ENCODE results near the gene NDUFS7. TPM values are rescaled to one million over a fixed set of nuclear protein-coding genes. Genes with fewer than 3 reads are reported as not detected.

NDUFS7 gene
- total and polyA plus RNA-seq, 10 of the 15 experiments (the other 5 are each of a cell fraction or from before 2014, with no cell fraction given) = 5.1 to 282 (median 92.9) TPM

DNA sequence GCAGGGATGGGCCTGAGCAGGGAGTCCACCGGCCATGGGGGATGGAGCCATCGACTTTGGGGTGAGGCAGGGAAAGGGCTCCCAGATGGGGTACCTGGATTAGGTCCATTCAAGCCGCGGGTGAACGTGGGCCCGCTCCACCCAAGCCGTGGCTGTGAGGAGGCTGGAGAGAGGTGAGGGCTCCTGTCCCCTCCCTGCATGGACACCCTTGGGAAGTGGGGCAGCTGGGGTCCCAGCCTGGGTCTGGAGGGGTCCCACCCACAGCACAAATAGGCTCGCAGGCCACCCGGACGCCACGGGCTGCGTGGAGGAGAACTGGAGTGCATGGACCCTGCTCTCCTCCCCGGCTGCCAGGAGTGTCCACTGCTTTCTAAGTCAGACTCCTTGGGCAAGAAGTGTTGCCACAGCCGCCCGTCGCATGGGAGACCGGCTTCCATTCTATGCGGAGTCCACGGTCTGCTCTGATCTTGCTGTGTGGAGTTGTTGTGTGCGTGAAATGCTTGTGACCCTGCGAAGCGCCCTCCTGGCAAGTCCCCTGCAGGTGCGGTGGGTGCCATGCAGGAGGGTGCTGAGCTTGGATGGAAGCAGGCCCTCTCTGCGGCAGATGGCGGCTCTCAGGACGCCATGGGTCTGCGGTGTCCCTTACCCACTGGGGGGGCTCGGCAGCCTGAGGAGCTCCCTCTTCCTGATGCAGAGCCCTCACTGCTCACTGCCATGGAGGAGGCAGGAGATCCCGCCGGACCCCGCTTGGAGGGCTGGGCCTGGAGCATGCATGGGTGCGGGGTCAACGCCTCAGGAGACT is 25.7 kb downstream of the NDUFS7 start:
- ChIA-PET SMC1A (ENCODE audit: uncharacterized antibody, unreplicated experiment) (no interaction called here), CTCF (interaction anchor here (0.7 to 1.3 kb wide), 6 partner anchors 27 to 488 kb away, joined by 3 to 4 read pairs (median 3); no protein-coding TSS in a partner anchor), POLR2A (interaction anchor here (0.5 kb wide), 1 partner anchor 8 kb away, joined by 3 read pairs; no protein-coding TSS in a partner anchor), RAD21 (ENCODE audit: unreplicated experiment) (no interaction called here)
- H3K27ac ChIP-seq (ENCODE audit: control insufficient read depth, insufficient read depth) = peak overlapping the region; percentile 93
- in situ Hi-C loops (cut with MboI) = no loop called here
- TF ChIP-seq BACH1 (IDR thresholded peaks at IDR 0.05; ENCODE audit: borderline replicate concordance) (no peak), POLR2A (IDR thresholded peaks at IDR 0.05; ENCODE audit: low read depth, low read length) (0 out of 2 replicates have a peak, but pooled peaks have one; percentile 46), SUZ12 (IDR thresholded peaks at IDR 0.05; ENCODE audit: unreplicated experiment) (no peak)
- H2AFZ ChIP-seq (ENCODE audit: control insufficient read depth, low read depth, low read length) = no peak overlapping the region
- BruUV-seq (replicated peaks) = no TSS peak
- peak overlapping the region; percentile 99 for H3K9ac ChIP-seq (ENCODE audit: control insufficient read depth, insufficient read depth, low read length)
- H3K27me3 ChIP-seq (replicated peaks in 1 of 2; ENCODE audit: control insufficient read depth in 2 of 2, insufficient read depth in 2 of 2, low read length in 1 of 2) = no peaks in the 10 kb centered on the region
- H3K4me2 ChIP-seq (ENCODE audit: control insufficient read depth, insufficient read depth) = peak overlapping the region; percentile 68
- ATAC-seq (no peak), DNase-seq (ENCODE audit: low read depth, low spot score) (no peak), FAIRE-seq (no peak)
- H3K36me3 ChIP-seq (ENCODE audit: control insufficient read depth in 2 of 2, insufficient read depth in 2 of 2, low read length in 1 of 2) = peaks cover 5 to 20% of the 10 kb centered on the region in 2 experiments
- H3K9me3 ChIP-seq (replicated peaks; ENCODE audit: control insufficient read depth, insufficient read depth, low read length) = no peaks in the 10 kb centered on the region
- H3K79me2 ChIP-seq (ENCODE audit: control insufficient read depth, insufficient read depth, low read length) = peaks cover 69% of the 10 kb centered on the region
- H4K20me1 ChIP-seq (ENCODE audit: control insufficient read depth, insufficient read depth) = peaks cover 26% of the 10 kb centered on the region
- WGBS (ENCODE audit: insufficient coverage, insufficient replicate concordance, low lambda C conversion rate, missing lambda C conversion rate) = 39% methylated on average over 32 of the region's 33 CpGs
- peak overlapping the region; percentile 81 for H3K4me3 ChIP-seq
- H3K4me1 ChIP-seq (ENCODE audit: control insufficient read depth, insufficient read depth, low read length) = peaks cover 40% of the 10 kb centered on the region
- intact Hi-C loops (cut with micrococcal nuclease; ENCODE audit: unreplicated experiment) = no loop called here

DNA sequence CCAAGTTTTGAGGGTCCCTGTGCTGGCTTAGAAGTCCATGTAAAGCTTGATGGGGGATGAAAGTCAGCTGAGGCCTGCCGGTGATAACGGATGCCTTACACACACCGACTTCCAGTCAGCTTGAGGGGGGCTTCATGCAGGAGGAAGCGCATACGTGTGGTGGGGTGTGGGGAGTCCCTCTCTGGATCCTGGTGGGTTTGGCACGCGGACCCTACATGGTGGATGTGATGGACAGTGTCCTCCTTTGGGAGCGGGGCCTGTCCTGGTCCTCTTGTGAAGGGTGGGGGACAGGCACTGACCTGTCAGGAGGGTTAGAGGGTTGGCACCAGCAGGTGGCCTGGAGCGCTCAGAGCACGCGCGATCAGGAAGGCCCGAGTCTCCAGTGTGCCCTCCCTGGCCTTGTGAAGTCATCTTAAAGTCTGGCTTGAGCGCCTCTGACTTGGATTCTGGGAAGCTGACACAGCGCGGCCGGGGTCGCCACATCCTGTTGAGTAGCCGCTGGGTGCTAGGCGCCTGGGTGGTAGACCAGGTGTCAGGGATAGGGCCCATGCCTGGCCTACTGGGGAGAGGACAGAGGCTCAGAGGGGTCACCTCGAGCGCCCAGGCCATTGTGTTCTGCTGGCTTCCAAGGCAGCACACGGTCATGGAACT is 26.6 kb downstream of the NDUFS7 start:
- Histone ChIP-seq H3K36me3 (ENCODE audit: control insufficient read depth in 2 of 2, insufficient read depth in 2 of 2, low read length in 1 of 2) (peaks cover 5 to 20% of the 10 kb centered on the region in 2 experiments), H3K27ac (ENCODE audit: control insufficient read depth, insufficient read depth) (peak overlapping the region; percentile 11; the same call in 1 of the 2 replicates), H4K20me1 (ENCODE audit: control insufficient read depth, insufficient read depth) (peaks cover 26% of the 10 kb centered on the region), H3K4me2 (ENCODE audit: control insufficient read depth, insufficient read depth) (peak overlapping the region; percentile 68), H3K9ac (ENCODE audit: control insufficient read depth, insufficient read depth, low read length) (peak overlapping the region; percentile 35; the same call in 1 of the 2 replicates), H3K9me3 (replicated peaks; ENCODE audit: control insufficient read depth, insufficient read depth, low read length) (no peaks in the 10 kb centered on the region), H3K27me3 (replicated peaks in 1 of 2; ENCODE audit: control insufficient read depth in 2 of 2, insufficient read depth in 2 of 2, low read length in 1 of 2) (no peaks in the 10 kb centered on the region), H3K4me1 (ENCODE audit: control insufficient read depth, insufficient read depth, low read length) (peaks cover 44% of the 10 kb centered on the region), H3K4me3 (peak overlapping the region; percentile 81), H2AFZ (ENCODE audit: control insufficient read depth, low read depth, low read length) (no peak overlapping the region), H3K79me2 (ENCODE audit: control insufficient read depth, insufficient read depth, low read length) (peaks cover 75% of the 10 kb centered on the region)
- ATAC-seq (no peak), FAIRE-seq (no peak), DNase-seq (ENCODE audit: low read depth, low spot score) (no peak)
- WGBS (ENCODE audit: insufficient coverage, insufficient replicate concordance, low lambda C conversion rate, missing lambda C conversion rate) = 55% methylated on average over 23 of the region's 23 CpGs
- in situ Hi-C loops (cut with MboI) = no loop called here
- TF ChIP-seq ATF7 (IDR thresholded peaks at IDR 0.05; ENCODE audit: low read depth) (no peak), POLR2A (IDR thresholded peaks at IDR 0.05; ENCODE audit: low read depth, low read length) (peak; percentile 6; the same call in 1 of the 2 replicates)
- intact Hi-C loops (cut with micrococcal nuclease; ENCODE audit: unreplicated experiment) = no loop called here
- POLR2A ChIA-PET = no interaction called here
- BruUV-seq (replicated peaks) = no TSS peak
- SMC1A ChIA-PET (ENCODE audit: uncharacterized antibody, unreplicated experiment) = no interaction called here
- RAD21 ChIA-PET (ENCODE audit: unreplicated experiment) = no interaction called here
- CTCF ChIA-PET = interaction anchor here (0.7 to 1.2 kb wide), 3 partner anchors 26 to 487 kb away, joined by 3 to 4 read pairs (median 3); no protein-coding TSS in a partner anchor

All from GM12878 (cell line).